ENCODE results near the gene TRAPPC11. TPM values are rescaled to one million over a fixed set of nuclear protein-coding genes. Genes with fewer than 3 reads are reported as not detected.

TRAPPC11 gene
- total and polyA plus RNA-seq, 7 donors, result 11.4 to 58.2 (median 32.1) TPM

DNA sequence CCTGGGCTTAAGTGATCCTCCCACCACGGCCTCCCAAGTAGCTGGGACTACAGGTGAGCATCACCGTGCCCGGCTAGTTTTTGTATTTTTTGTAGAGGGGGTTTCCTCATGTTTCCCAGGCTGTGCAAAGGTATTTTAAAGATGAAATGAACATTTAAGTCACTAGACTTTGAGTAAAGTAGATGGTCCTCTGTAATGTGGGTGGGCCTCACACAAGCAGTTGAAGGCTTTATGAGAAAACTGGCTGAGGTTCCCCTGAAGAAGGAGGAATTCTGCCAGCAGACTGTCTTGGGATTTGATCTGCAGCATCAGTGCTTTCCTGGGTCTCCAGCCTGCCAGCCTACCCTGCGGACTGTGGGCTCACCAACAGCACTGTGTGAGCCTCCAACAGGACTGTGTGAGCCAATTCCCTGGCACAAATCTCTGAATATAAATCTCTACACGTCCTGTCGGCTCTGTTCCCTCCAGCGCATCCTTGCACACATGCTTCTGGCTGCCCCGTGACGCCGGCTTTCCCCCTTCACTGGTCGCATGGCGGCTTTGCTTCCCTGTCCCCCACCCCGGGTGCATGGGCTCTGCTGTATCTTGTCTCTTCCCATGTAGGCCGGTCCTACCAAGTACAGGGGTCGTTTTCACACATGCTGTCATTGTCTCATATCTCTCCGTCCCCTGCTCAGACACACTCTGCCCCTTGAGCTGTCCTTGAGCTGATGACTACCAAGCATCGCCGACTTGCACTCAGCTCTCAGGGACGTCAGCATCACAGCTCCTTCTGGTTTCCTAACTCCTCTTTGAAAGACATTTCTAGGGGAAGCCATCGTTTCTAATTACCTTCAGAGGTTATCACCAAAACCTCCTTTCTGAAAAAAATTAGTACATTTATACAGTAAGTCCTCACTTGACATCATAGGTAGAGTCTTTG is 46.5 kb upstream of the TRAPPC11 start:
- WGBS, 2 donors, result 86 to 92% methylated on average over 20 of the region's 20 CpGs
- no peak overlapping the region for H3K4me3 ChIP-seq
- no peak for TF ChIP-seq POLR2A (IDR thresholded peaks at IDR 0.05)
- TF ChIP-seq, protein P1, sequence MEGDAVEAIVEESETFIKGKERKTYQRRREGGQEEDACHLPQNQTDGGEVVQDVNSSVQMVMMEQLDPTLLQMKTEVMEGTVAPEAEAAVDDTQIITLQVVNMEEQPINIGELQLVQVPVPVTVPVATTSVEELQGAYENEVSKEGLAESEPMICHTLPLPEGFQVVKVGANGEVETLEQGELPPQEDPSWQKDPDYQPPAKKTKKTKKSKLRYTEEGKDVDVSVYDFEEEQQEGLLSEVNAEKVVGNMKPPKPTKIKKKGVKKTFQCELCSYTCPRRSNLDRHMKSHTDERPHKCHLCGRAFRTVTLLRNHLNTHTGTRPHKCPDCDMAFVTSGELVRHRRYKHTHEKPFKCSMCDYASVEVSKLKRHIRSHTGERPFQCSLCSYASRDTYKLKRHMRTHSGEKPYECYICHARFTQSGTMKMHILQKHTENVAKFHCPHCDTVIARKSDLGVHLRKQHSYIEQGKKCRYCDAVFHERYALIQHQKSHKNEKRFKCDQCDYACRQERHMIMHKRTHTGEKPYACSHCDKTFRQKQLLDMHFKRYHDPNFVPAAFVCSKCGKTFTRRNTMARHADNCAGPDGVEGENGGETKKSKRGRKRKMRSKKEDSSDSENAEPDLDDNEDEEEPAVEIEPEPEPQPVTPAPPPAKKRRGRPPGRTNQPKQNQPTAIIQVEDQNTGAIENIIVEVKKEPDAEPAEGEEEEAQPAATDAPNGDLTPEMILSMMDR (IDR thresholded peaks at IDR 0.05), result no peak
- TF ChIP-seq EP300 (IDR thresholded peaks at IDR 0.05), result no peak
- no peak for TF ChIP-seq POLR2AphosphoS5 (IDR thresholded peaks at IDR 0.05)
- intact Hi-C loops (cut with DNase I), result no loop called here
- no peaks in the 10 kb centered on the region for H3K27me3 ChIP-seq
- DNase-seq, result no peak
- H3K4me1 ChIP-seq, result no peaks in the 10 kb centered on the region
- H3K36me3 ChIP-seq, result no peaks in the 10 kb centered on the region
- H3K9me3 ChIP-seq, result no peaks in the 10 kb centered on the region
- H3K27ac ChIP-seq, result no peak overlapping the region

DNA sequence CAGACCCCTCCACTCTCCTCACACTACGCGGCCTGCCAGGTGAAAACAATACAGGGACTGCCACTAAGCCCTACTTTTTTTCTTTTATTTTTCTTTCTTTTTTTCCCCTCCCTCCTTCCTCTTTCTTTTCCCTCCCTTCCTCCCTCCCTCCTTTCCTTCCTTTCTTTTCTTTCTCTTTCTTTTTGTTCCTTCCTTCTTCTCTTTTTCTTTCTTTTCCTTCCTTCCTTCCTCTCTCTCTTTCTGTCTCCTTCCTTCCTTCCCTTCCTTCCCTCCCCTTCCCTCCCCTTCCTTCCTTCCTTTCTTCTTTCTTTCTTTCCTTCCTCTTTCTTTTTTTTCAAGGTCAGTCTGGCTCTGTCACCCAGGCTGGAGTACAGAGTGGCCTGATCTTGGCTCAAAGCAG is 42.0 kb upstream of the TRAPPC11 start:
- H3K36me3 ChIP-seq, result no peaks in the 10 kb centered on the region
- no peaks in the 10 kb centered on the region for H3K27me3 ChIP-seq
- H3K9me3 ChIP-seq, result no peaks in the 10 kb centered on the region
- no peak overlapping the region for H3K4me3 ChIP-seq
- TF ChIP-seq POLR2A (IDR thresholded peaks at IDR 0.05) (no peak), POLR2AphosphoS5 (IDR thresholded peaks at IDR 0.05) (no peak), EP300 (IDR thresholded peaks at IDR 0.05) (no peak)
- TF ChIP-seq, protein P1 (IDR thresholded peaks at IDR 0.05), result no peak
- no peak overlapping the region for H3K27ac ChIP-seq
- 94 to 98% methylated on average over 2 of the region's 2 CpGs for WGBS, 2 donors
- H3K4me1 ChIP-seq, result no peaks in the 10 kb centered on the region
- no peak for DNase-seq
- intact Hi-C loops (cut with DNase I), result no loop called here

DNA sequence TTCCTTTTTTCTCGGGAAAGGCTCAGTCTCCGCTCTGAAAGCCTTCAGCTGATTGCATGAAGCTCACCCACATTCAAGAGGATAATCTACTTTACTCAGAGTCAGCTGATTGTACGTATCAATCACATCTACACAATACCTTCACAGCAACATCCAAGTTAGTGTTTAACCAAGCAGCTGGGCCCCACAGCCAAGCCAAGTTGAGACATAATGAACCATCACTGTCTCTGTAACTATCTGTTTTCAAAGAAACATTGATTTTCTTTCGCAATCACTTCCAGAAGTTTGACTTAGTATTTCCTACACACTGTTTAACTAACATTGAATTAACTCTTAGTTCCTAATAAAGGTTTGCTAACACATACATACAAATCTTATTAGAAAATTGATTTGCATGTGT is 40.4 kb upstream of the TRAPPC11 start:
- Histone ChIP-seq H3K4me3 (no peak overlapping the region), H3K27ac (no peak overlapping the region)
- TF ChIP-seq, protein P1 (IDR thresholded peaks at IDR 0.05), result no peak
- TF ChIP-seq EP300 (IDR thresholded peaks at IDR 0.05), result no peak
- TF ChIP-seq POLR2AphosphoS5 (IDR thresholded peaks at IDR 0.05), result no peak
- no peak for TF ChIP-seq POLR2A (IDR thresholded peaks at IDR 0.05)

DNA sequence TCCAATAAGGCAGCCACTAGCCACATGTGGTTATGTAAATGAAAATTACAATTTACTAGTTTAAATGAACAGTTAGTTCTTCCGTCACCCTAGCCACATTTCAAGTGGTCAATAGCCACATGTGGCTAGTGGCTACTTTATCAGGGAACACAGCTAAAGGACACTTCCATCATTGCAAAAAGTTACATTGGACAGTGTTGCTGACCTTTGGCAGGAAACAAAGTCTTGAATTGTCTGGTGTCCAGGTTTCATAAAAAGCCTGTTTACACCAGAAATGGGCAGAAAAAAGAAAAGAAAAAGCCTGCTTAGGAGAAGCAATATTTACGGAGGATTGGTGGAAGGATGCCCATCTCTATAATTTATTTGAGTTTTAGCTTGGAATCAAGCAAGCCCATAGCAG is 38.7 kb upstream of the TRAPPC11 start:
- intact Hi-C loops (cut with DNase I), result no loop called here
- 70 to 85% methylated on average over 2 of the region's 2 CpGs for WGBS, 2 donors
- H3K36me3 ChIP-seq, result no peaks in the 10 kb centered on the region
- no peaks in the 10 kb centered on the region for H3K27me3 ChIP-seq
- H3K4me3 ChIP-seq, result no peak overlapping the region
- DNase-seq, result no peak
- TF ChIP-seq, protein P1 (IDR thresholded peaks at IDR 0.05), result no peak
- TF ChIP-seq POLR2A (IDR thresholded peaks at IDR 0.05), result no peak
- TF ChIP-seq POLR2AphosphoS5 (IDR thresholded peaks at IDR 0.05), result no peak
- no peak for TF ChIP-seq EP300 (IDR thresholded peaks at IDR 0.05)
- no peaks in the 10 kb centered on the region for H3K4me1 ChIP-seq
- no peaks in the 10 kb centered on the region for H3K9me3 ChIP-seq
- H3K27ac ChIP-seq, result no peak overlapping the region

More for the DNA sequence above, 40.4 kb upstream of the TRAPPC11 start:
- intact Hi-C loops (cut with DNase I), result no loop called here
- no peaks in the 10 kb centered on the region for H3K4me1 ChIP-seq
- H3K36me3 ChIP-seq, result no peaks in the 10 kb centered on the region
- no peaks in the 10 kb centered on the region for H3K9me3 ChIP-seq
- no peaks in the 10 kb centered on the region for H3K27me3 ChIP-seq
- no peak for DNase-seq
- WGBS, 2 donors, result 65 to 77% methylated on average over 4 of the region's 4 CpGs
